Stimulated activated naive B cell treated with anti-CD40 and anti-IgM and Interleukin-4, amounts not matched to agents 10 μg/mL and 1 μg/mL and 100 μg/mL, for 72 hours (primary cell): ENCODE data around the gene TMC3.

Experiments
- ATAC-seq, 2 donors: fragments of 150-1000 bp; cut with Tn5 transposase; replicated peaks; 2 replicates each; pipeline ENCODE4 v1.10.0; 2021; ENCODE audit warnings: moderate library complexity in 1 of 2
- DNase-seq: peaks from one replicate; pipeline ENCODE4 v3.0.0; 2021
- H3K27ac Mint-ChIP-seq: one replicate; pipeline ENCODE4 v1.8.0; 2022; ENCODE audit warnings: mild to moderate bottlenecking, mixed read lengths
- H3K27me3 Mint-ChIP-seq, 2 donors: one replicate each; pipeline ENCODE4 v1.8.0; 2022; ENCODE audit warnings: mixed read lengths in 2 of 2
- H3K36me3 Mint-ChIP-seq, 2 donors: one replicate each; pipeline ENCODE4 v1.8.0; 2022; ENCODE audit warnings: mixed read lengths in 2 of 2, mild to moderate bottlenecking in 1 of 2
- H3K4me1 Mint-ChIP-seq, 2 donors: one replicate each; pipeline ENCODE4 v1.8.0; 2022; ENCODE audit warnings: mixed read lengths in 2 of 2, mild to moderate bottlenecking in 1 of 2
- H3K4me3 Mint-ChIP-seq, 2 donors: one replicate each; pipeline ENCODE4 v1.8.0; 2022; ENCODE audit warnings: mild to moderate bottlenecking in 2 of 2, mixed read lengths in 2 of 2, moderate library complexity in 1 of 2
- H3K9me3 Mint-ChIP-seq, 2 donors: one replicate each; pipeline ENCODE4 v1.8.0; 2022; ENCODE audit warnings: mixed read lengths in 2 of 2, mild to moderate bottlenecking in 1 of 2

Gene TMC3

DNA sequence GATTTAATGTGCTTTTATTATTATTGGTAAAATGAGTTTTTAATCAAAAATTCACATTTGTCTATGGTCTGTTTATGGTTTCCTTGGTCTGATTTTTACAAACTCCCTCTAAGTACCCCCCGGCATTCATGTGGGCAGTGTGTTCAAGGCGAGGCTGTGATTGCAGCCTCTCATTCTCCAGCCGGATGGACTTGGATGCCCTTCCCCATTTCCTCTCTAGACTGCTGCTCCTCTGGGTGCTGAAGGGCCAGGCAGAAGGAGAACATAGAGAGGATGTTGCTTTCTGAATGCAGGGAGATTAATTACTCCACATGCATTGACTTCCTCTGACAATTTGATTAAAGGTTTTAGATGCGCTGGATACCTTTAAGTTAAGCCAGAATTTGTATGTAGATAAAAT, 3.9 kb upstream of the TMC3 start:
- Mint-ChIP-seq H3K4me3 (no peak overlapping the region), H3K27ac (no peak overlapping the region), H3K4me1 (no peaks in the 10 kb centered on the region), H3K36me3 (peaks cover 0 to 5% of the 10 kb centered on the region in 2 donors), H3K9me3 (no peaks in the 10 kb centered on the region), H3K27me3 (no peaks in the 10 kb centered on the region)
- no peak for ATAC-seq
- DNase-seq, result no peak

DNA sequence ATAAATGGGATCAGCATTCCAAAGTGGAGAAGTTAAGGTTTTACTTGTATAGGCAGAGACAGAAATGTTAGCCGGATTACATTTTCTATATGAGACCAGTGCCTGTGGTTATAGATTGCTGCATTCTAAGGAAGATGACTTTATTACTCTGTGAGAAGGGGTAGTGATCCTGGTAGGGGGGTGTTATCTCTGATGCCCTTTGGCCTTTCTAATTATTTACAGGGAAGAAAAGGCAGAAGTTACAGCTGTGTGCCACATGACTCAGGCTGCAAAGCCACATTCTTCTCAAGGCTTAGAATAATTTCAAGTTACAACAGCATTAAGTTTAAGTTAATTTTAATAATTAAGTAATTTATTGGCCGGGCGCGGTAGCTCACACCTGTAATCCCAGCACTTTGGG, 2.2 kb upstream of the TMC3 start:
- Mint-ChIP-seq H3K9me3 (no peaks in the 10 kb centered on the region), H3K27me3 (no peaks in the 10 kb centered on the region), H3K36me3 (no peaks in the 10 kb centered on the region), H3K4me3 (no peak overlapping the region), H3K4me1 (no peaks in the 10 kb centered on the region), H3K27ac (no peak overlapping the region)
- ATAC-seq (no peak), DNase-seq (no peak)

GRCh38 chr15:81375461-81375860, 1.4 kb upstream of the TMC3 start:
- H3K9me3 Mint-ChIP-seq, result no peaks in the 10 kb centered on the region
- no peak overlapping the region for H3K27ac Mint-ChIP-seq
- H3K4me1 Mint-ChIP-seq, result no peaks in the 10 kb centered on the region
- H3K36me3 Mint-ChIP-seq, result no peaks in the 10 kb centered on the region
- DNase-seq, result no peak
- no peak for ATAC-seq
- H3K27me3 Mint-ChIP-seq, result no peaks in the 10 kb centered on the region
- no peak overlapping the region for H3K4me3 Mint-ChIP-seq

- Mint-ChIP-seq H3K36me3 (no peaks in the 10 kb centered on the region), H3K27ac (no peak overlapping the region), H3K9me3 (no peaks in the 10 kb centered on the region), H3K4me1 (no peaks in the 10 kb centered on the region), H3K4me3 (no peak overlapping the region), H3K27me3 (no peaks in the 10 kb centered on the region)
- DNase-seq (no peak), ATAC-seq (no peak)
These were observed 837 bp downstream of the TMC3 start for GRCh38 chr15:81373176-81373575.

GRCh38 chr15:81372575-81372974, 1.4 kb downstream of the TMC3 start:
- Mint-ChIP-seq H3K27ac (no peak overlapping the region), H3K4me3 (no peak overlapping the region), H3K27me3 (no peaks in the 10 kb centered on the region), H3K36me3 (no peaks in the 10 kb centered on the region), H3K4me1 (no peaks in the 10 kb centered on the region), H3K9me3 (no peaks in the 10 kb centered on the region)
- DNase-seq (no peak), ATAC-seq (no peak)

GRCh38 chr15:81363718-81364500, 10.1 kb downstream of the TMC3 start:
- H3K27ac Mint-ChIP-seq, result no peak overlapping the region
- H3K36me3 Mint-ChIP-seq, result no peaks in the 10 kb centered on the region
- no peaks in the 10 kb centered on the region for H3K27me3 Mint-ChIP-seq
- H3K4me3 Mint-ChIP-seq, result no peak overlapping the region
- no peaks in the 10 kb centered on the region for H3K9me3 Mint-ChIP-seq
- H3K4me1 Mint-ChIP-seq, result no peaks in the 10 kb centered on the region
- DNase-seq (no peak), ATAC-seq (no peak)

- DNase-seq (no peak), ATAC-seq (no peak)
- H3K4me1 Mint-ChIP-seq, result no peaks in the 10 kb centered on the region
- H3K4me3 Mint-ChIP-seq, result no peak overlapping the region
- no peak overlapping the region for H3K27ac Mint-ChIP-seq
- no peaks in the 10 kb centered on the region for H3K36me3 Mint-ChIP-seq
- no peaks in the 10 kb centered on the region for H3K27me3 Mint-ChIP-seq
- H3K9me3 Mint-ChIP-seq, result no peaks in the 10 kb centered on the region
These were observed 10.7 kb downstream of the TMC3 start for GRCh38 chr15:81363276-81363675.

GRCh38 chr15:81362790-81363189, 11.2 kb downstream of the TMC3 start:
- Mint-ChIP-seq H3K27ac (no peak overlapping the region), H3K36me3 (no peaks in the 10 kb centered on the region), H3K27me3 (no peaks in the 10 kb centered on the region), H3K4me1 (no peaks in the 10 kb centered on the region), H3K4me3 (no peak overlapping the region), H3K9me3 (no peaks in the 10 kb centered on the region)
- no peak for DNase-seq
- ATAC-seq, result no peak

DNA sequence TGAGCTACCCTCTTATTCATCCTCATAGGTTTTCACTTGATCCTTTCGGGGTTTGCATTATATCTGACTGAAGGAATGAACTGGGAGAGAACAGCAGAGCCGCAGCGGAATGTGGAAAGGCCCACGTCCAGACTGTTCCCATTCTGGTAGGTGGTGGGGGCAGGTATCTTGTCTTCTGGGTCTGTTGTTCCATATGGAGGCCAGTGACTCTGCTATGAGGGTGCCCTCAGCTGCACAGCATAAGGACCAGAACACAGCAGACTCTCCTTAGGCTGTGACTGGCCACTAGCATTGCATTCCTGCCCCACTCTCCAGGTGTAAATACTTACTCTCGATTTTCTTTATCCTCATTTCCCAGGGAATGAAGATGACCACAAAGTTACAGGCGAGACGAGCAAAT, 12.1 kb downstream of the TMC3 start:
- no peak for DNase-seq
- Mint-ChIP-seq H3K27ac (no peak overlapping the region), H3K36me3 (no peaks in the 10 kb centered on the region), H3K9me3 (no peaks in the 10 kb centered on the region), H3K27me3 (no peaks in the 10 kb centered on the region), H3K4me3 (no peak overlapping the region), H3K4me1 (no peaks in the 10 kb centered on the region)
- ATAC-seq, result no peak

GRCh38 chr15:81360491-81360890, 13.5 kb downstream of the TMC3 start:
- ATAC-seq, result no peak
- no peak for DNase-seq
- Mint-ChIP-seq H3K4me1 (no peaks in the 10 kb centered on the region), H3K27ac (no peak overlapping the region), H3K9me3 (no peaks in the 10 kb centered on the region), H3K27me3 (no peaks in the 10 kb centered on the region), H3K4me3 (no peak overlapping the region), H3K36me3 (no peaks in the 10 kb centered on the region)

GRCh38 chr15:81358248-81358647, 15.8 kb downstream of the TMC3 start:
- Mint-ChIP-seq H3K4me3 (no peak overlapping the region), H3K27me3 (no peaks in the 10 kb centered on the region), H3K36me3 (no peaks in the 10 kb centered on the region), H3K4me1 (no peaks in the 10 kb centered on the region), H3K9me3 (no peaks in the 10 kb centered on the region), H3K27ac (no peak overlapping the region)
- no peak for DNase-seq
- no peak for ATAC-seq

- no peak overlapping the region for H3K4me3 Mint-ChIP-seq
These were observed 16.8 kb downstream of the TMC3 start for GRCh38 chr15:81357180-81357686.

DNA sequence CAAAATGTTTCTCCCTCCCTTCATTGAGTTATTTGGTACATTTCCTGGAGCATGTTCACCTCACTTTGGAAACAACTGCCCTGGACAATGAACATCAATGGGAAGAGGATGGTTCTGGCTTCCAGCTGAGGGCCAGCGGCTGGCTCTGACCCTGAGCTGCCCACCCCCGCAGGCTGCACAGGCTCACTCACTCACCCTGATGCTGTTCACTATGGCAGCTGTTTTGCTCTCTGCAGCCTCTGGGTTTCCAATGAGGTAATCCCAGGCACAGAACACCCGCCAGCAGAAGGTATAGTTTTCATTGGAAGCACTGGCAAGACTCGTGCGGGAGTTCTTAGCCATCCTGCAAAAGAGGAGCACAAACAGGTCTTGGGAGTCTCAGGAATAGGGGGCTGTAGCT, 17.8 kb downstream of the TMC3 start:
- no peaks in the 10 kb centered on the region for H3K4me1 Mint-ChIP-seq
- no peaks in the 10 kb centered on the region for H3K36me3 Mint-ChIP-seq
- ATAC-seq, result no peak
- H3K27me3 Mint-ChIP-seq, result no peaks in the 10 kb centered on the region
- H3K4me3 Mint-ChIP-seq, result no peak overlapping the region
- no peak overlapping the region for H3K27ac Mint-ChIP-seq
- H3K9me3 Mint-ChIP-seq, result no peaks in the 10 kb centered on the region
- DNase-seq, result no peak

More at GRCh38 chr15:81357180-81357686, 16.8 kb downstream of the TMC3 start:
- DNase-seq (no peak), ATAC-seq (no peak)
- no peaks in the 10 kb centered on the region for H3K9me3 Mint-ChIP-seq
- no peaks in the 10 kb centered on the region for H3K27me3 Mint-ChIP-seq
- H3K4me1 Mint-ChIP-seq, result no peaks in the 10 kb centered on the region
- no peaks in the 10 kb centered on the region for H3K36me3 Mint-ChIP-seq
- no peak overlapping the region for H3K27ac Mint-ChIP-seq

DNA sequence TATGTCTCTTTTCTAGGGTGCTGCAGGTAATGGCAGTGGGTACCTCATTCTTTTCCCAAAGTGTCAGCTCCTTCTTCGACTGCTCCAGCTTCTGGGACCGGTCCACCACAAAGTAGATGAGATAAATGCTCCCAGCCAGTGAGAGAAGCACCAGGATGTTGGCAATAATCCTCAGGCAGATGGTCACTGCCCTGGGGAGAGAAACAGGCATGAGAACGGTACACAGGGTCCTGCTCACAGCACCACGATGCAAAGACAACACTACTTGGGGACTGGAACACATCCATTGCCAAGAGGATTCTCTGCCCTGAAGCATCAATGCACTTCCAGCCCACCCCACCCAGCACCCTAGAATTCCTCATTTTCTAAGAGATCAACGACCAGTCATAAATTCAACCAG, 22.4 kb downstream of the TMC3 start:
- no peak for DNase-seq
- Mint-ChIP-seq H3K27ac (no peak overlapping the region), H3K4me1 (no peaks in the 10 kb centered on the region), H3K4me3 (no peak overlapping the region), H3K9me3 (no peaks in the 10 kb centered on the region), H3K36me3 (no peaks in the 10 kb centered on the region), H3K27me3 (no peaks in the 10 kb centered on the region)
- no peak for ATAC-seq

DNA sequence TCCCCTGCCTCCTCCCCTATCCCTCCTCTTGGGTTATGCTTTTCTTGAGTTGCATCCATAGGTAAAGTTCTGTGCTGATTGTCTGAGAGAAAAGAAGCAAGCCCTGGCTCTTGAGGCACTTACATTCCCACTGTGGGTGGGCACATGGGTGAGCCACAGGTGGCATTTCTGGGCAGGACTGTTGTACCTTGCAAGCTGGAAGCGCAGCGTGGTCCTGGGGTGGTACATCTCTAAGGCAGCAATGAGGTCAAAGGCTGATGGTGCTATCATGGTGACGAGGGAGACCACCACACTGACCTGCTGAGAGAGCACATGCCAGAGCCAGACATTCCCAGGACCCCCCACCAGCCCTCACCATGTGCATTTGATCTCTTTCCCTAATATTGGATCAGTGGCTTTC, 24.7 kb downstream of the TMC3 start:
- Mint-ChIP-seq H3K4me1 (no peaks in the 10 kb centered on the region), H3K9me3 (peaks cover 0 to 2% of the 10 kb centered on the region in 2 donors), H3K4me3 (no peak overlapping the region), H3K27ac (peak overlapping the region; percentile 56), H3K27me3 (no peaks in the 10 kb centered on the region), H3K36me3 (no peaks in the 10 kb centered on the region)
- DNase-seq, result no peak
- ATAC-seq, result no peak
